Measurements from ENCODE around the gene PRKCSH. TPM values are rescaled to one million over a fixed set of nuclear protein-coding genes. Genes with fewer than 3 reads are reported as not detected.

PRKCSH gene
- total and polyA plus RNA-seq, 2 experiments from 2014 or later = 85.3 to 130 TPM

- TF ChIP-seq ZNF462 (CRISPR knock-in tag; IDR thresholded peaks at IDR 0.05) (no peak), POLR2AphosphoS5 (IDR thresholded peaks at IDR 0.05; ENCODE audit: low read depth) (no peak), ZNF331 (CRISPR knock-in tag; IDR thresholded peaks at IDR 0.05; ENCODE audit: low read depth) (no peak), ZNF114 (CRISPR knock-in tag; IDR thresholded peaks at IDR 0.05) (no peak), EZH2 (IDR thresholded peaks at IDR 0.05; ENCODE audit: low read depth, unreplicated experiment) (no peak), EZH2phosphoT487 (IDR thresholded peaks at IDR 0.05; ENCODE audit: unreplicated experiment) (no peak)
- TF ChIP-seq, protein P1, sequence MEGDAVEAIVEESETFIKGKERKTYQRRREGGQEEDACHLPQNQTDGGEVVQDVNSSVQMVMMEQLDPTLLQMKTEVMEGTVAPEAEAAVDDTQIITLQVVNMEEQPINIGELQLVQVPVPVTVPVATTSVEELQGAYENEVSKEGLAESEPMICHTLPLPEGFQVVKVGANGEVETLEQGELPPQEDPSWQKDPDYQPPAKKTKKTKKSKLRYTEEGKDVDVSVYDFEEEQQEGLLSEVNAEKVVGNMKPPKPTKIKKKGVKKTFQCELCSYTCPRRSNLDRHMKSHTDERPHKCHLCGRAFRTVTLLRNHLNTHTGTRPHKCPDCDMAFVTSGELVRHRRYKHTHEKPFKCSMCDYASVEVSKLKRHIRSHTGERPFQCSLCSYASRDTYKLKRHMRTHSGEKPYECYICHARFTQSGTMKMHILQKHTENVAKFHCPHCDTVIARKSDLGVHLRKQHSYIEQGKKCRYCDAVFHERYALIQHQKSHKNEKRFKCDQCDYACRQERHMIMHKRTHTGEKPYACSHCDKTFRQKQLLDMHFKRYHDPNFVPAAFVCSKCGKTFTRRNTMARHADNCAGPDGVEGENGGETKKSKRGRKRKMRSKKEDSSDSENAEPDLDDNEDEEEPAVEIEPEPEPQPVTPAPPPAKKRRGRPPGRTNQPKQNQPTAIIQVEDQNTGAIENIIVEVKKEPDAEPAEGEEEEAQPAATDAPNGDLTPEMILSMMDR (conservative IDR thresholded peaks at IDR 0.05; ENCODE audit: low read depth in 2 of 2) = no peak
- TF ChIP-seq, protein P2, sequence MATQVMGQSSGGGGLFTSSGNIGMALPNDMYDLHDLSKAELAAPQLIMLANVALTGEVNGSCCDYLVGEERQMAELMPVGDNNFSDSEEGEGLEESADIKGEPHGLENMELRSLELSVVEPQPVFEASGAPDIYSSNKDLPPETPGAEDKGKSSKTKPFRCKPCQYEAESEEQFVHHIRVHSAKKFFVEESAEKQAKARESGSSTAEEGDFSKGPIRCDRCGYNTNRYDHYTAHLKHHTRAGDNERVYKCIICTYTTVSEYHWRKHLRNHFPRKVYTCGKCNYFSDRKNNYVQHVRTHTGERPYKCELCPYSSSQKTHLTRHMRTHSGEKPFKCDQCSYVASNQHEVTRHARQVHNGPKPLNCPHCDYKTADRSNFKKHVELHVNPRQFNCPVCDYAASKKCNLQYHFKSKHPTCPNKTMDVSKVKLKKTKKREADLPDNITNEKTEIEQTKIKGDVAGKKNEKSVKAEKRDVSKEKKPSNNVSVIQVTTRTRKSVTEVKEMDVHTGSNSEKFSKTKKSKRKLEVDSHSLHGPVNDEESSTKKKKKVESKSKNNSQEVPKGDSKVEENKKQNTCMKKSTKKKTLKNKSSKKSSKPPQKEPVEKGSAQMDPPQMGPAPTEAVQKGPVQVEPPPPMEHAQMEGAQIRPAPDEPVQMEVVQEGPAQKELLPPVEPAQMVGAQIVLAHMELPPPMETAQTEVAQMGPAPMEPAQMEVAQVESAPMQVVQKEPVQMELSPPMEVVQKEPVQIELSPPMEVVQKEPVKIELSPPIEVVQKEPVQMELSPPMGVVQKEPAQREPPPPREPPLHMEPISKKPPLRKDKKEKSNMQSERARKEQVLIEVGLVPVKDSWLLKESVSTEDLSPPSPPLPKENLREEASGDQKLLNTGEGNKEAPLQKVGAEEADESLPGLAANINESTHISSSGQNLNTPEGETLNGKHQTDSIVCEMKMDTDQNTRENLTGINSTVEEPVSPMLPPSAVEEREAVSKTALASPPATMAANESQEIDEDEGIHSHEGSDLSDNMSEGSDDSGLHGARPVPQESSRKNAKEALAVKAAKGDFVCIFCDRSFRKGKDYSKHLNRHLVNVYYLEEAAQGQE (IDR thresholded peaks at IDR 0.05; ENCODE audit: unreplicated experiment) = no peak
Measured at GRCh38 chr19:11423164-11423790, 12.2 kb upstream of the PRKCSH start (continued).

All from GM23338 (cell line).